Activated CD4-positive, alpha-beta T cell treated with anti-CD3 and anti-CD28 coated beads for 36 hours (primary cell): Measurements from ENCODE around the gene LMOD2. TPM values are rescaled to one million over a fixed set of nuclear protein-coding genes. Genes with fewer than 3 reads are reported as not detected.

Experiments
- ATAC-seq: fragments of 200-7000 bp; cut with Tn5 transposase; one replicate; pipeline ENCODE4 v1.10.0; 2021; ENCODE audit warnings: mild to moderate bottlenecking, moderate library complexity
- CTCF ChIA-PET: fragments of 350-600 bp; sonication (Branson Sonifier 250); formaldehyde crosslinking; loops from one replicate; lab custom pipeline; 2021; ENCODE audit warnings: antibody characterized with exemption; lab: Charles Lee
- POLR2A ChIA-PET: fragments of 350-600 bp; sonication (Branson Sonifier 250); formaldehyde crosslinking; loops from one replicate; lab custom pipeline; 2021; ENCODE audit warnings: antibody characterized with exemption, inconsistent platforms; lab: Charles Lee
- DNase-seq: peaks from one replicate; pipeline ENCODE4 v3.0.0-alpha.2; 2020
- H3K27ac Mint-ChIP-seq: one replicate; pipeline ENCODE4 v1.8.0; 2021; ENCODE audit warnings: mixed read lengths
- H3K27me3 Mint-ChIP-seq: one replicate; pipeline ENCODE4 v1.8.0; 2021; ENCODE audit warnings: mixed read lengths
- H3K36me3 Mint-ChIP-seq: one replicate; pipeline ENCODE4 v1.8.0; 2021; ENCODE audit warnings: low read depth, mixed read lengths
- H3K4me1 Mint-ChIP-seq: one replicate; pipeline ENCODE4 v1.8.0; 2021; ENCODE audit warnings: mixed read lengths
- H3K4me3 Mint-ChIP-seq: one replicate; pipeline ENCODE4 v1.8.0; 2021; ENCODE audit warnings: mild to moderate bottlenecking, moderate library complexity, mixed read lengths
- H3K9me3 Mint-ChIP-seq: one replicate; pipeline ENCODE4 v1.8.0; 2021; ENCODE audit warnings: low read depth, mixed read lengths
- intact Hi-C, 2 experiments: fragments of 100-400 bp; cut with DNase I in 1 of 2; cut with micrococcal nuclease in 1 of 2; formaldehyde crosslinking; loops; one replicate each; pipeline versions ENCODE4 v1.14.2 to v1.15.1; 2022 to 2024; cut with DNase I, micrococcal nuclease
- total RNA-seq, 2 experiments: library from RNA; stranded (reverse); gene quantifications; one replicate each; pipeline ENCODE4 v1.2.3, GENCODE V29; 2021

LMOD2 gene
- total RNA-seq, 2 experiments from 2014 or later: not detected

DNA sequence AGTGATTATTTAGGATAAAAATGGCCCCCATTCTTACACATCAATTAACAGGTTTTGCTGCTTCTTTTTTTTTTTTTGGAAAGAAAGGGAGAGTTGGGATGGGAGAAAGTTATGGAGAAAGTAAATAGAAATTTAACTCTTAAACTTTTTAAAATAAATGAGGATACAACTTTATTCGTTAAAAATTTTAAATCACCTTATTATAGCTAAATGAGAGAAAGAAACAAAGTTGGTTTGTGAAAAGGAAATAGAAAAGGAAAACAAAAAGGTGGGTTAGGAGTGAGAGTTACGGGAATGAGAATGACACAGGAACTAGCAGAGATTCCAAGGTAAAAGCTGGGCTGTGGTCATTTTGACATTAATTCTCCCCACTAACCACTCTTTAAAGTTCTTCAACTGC, 34.9 kb downstream of the LMOD2 start:
- intact Hi-C loops: no loop called here
- DNase-seq (no peak), ATAC-seq (no peak)
- Mint-ChIP-seq H3K4me1 (no peaks in the 10 kb centered on the region), H3K27me3 (no peaks in the 10 kb centered on the region), H3K4me3 (no peak overlapping the region), H3K27ac (no peak overlapping the region), H3K9me3 (no peaks in the 10 kb centered on the region), H3K36me3 (peaks cover 10% of the 10 kb centered on the region)
- POLR2A ChIA-PET: no interaction called here
- CTCF ChIA-PET: interaction anchor here (0.6 to 4.3 kb wide), 5 partner anchors 8 to 198 kb away, joined by 3 to 21 read pairs (median 5); no protein-coding TSS in a partner anchor

GRCh38 chr7:123692471-123692877, 36.8 kb downstream of the LMOD2 start:
- no peak overlapping the region for H3K4me3 Mint-ChIP-seq
- POLR2A ChIA-PET: no interaction called here
- no peak for ATAC-seq
- H3K36me3 Mint-ChIP-seq: peaks cover 10% of the 10 kb centered on the region
- no peaks in the 10 kb centered on the region for H3K9me3 Mint-ChIP-seq
- no peak overlapping the region for H3K27ac Mint-ChIP-seq
- CTCF ChIA-PET: interaction anchor here (0.6 to 4.3 kb wide), 5 partner anchors 9 to 208 kb away, joined by 3 to 21 read pairs (median 3); no protein-coding TSS in a partner anchor
- no peaks in the 10 kb centered on the region for H3K4me1 Mint-ChIP-seq
- no peak for DNase-seq
- intact Hi-C loops: loop anchor here in 1 of 2 experiments (2.0 kb wide), 1 partner anchor 28 kb away; no protein-coding TSS in a partner anchor
- no peaks in the 10 kb centered on the region for H3K27me3 Mint-ChIP-seq

DNA sequence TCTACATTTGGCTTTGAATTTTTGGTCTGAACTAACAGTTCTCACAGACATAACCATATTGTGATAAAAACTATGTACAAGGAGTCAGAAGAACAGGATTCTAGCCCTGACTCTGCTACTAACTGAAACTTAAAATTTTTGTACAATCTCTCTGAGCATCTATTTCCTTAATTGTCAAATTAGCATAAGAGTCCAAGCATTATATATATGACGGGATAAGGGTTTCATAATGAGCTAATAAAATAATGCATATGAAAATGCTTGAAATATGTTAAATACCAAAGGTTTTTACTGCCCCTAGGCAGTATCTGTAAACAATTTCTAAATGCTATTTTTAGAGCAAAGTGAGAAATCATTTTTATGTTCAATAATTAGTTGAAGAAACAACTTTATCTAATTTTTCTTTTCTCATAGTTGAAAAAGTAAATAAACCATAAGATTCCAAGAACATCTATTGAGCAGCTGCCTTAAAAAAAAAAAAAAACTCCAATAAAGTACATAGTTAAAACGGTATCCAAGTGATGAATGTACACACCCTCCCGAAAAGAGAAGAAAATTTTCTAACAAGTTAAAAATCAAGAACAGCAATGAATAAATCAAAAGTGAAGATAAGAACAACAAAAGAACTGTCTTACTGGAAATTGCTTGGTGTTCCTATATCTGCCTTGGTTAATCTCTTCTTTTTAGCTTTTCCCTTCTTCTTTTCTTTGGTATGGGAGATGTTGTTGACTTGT, 40.4 kb downstream of the LMOD2 start:
- H3K9me3 Mint-ChIP-seq: no peaks in the 10 kb centered on the region
- no peak overlapping the region for H3K27ac Mint-ChIP-seq
- DNase-seq (no peak), ATAC-seq (no peak)
- POLR2A ChIA-PET: no interaction called here
- CTCF ChIA-PET: interaction anchor here (0.6 kb wide), 1 partner anchor 53 kb away, joined by 3 read pairs; no protein-coding TSS in a partner anchor
- H3K36me3 Mint-ChIP-seq: peaks cover 20% of the 10 kb centered on the region
- intact Hi-C loops: no loop called here
- no peak overlapping the region for H3K4me3 Mint-ChIP-seq
- H3K4me1 Mint-ChIP-seq: no peaks in the 10 kb centered on the region
- H3K27me3 Mint-ChIP-seq: no peaks in the 10 kb centered on the region

GRCh38 chr7:123705211-123705901, 49.7 kb downstream of the LMOD2 start:
- ATAC-seq: no peak
- no peaks in the 10 kb centered on the region for H3K9me3 Mint-ChIP-seq
- H3K36me3 Mint-ChIP-seq: peaks cover 17% of the 10 kb centered on the region
- POLR2A ChIA-PET: no interaction called here
- intact Hi-C loops: no loop called here
- no peak overlapping the region for H3K4me3 Mint-ChIP-seq
- H3K27ac Mint-ChIP-seq: no peak overlapping the region
- CTCF ChIA-PET: interaction anchor here (1.0 kb wide), 1 partner anchor 93 kb away, joined by 3 read pairs; no protein-coding TSS in a partner anchor
- peaks cover 2% of the 10 kb centered on the region for H3K4me1 Mint-ChIP-seq
- no peak for DNase-seq
- no peaks in the 10 kb centered on the region for H3K27me3 Mint-ChIP-seq

- Mint-ChIP-seq H3K4me1 (peaks cover 37% of the 10 kb centered on the region), H3K27me3 (no peaks in the 10 kb centered on the region), H3K27ac (no peak overlapping the region), H3K9me3 (no peaks in the 10 kb centered on the region), H3K36me3 (peaks cover 15% of the 10 kb centered on the region), H3K4me3 (no peak overlapping the region)
- ChIA-PET POLR2A (no interaction called here), CTCF (no interaction called here)
- intact Hi-C loops: no loop called here
- ATAC-seq: no peak
- no peak for DNase-seq
These were observed 53.9 kb downstream of the LMOD2 start for GRCh38 chr7:123709525-123709924.

GRCh38 chr7:123710683-123711082, 55.0 kb downstream of the LMOD2 start:
- Mint-ChIP-seq H3K27ac (peak overlapping the region; percentile 55), H3K27me3 (no peaks in the 10 kb centered on the region), H3K4me1 (peaks cover 48% of the 10 kb centered on the region), H3K36me3 (peaks cover 12% of the 10 kb centered on the region), H3K4me3 (no peak overlapping the region), H3K9me3 (no peaks in the 10 kb centered on the region)
- no peak for ATAC-seq
- intact Hi-C loops: no loop called here
- CTCF ChIA-PET: no interaction called here
- POLR2A ChIA-PET: no interaction called here
- DNase-seq: no peak

GRCh38 chr7:123711832-123712293, 56.2 kb downstream of the LMOD2 start:
- Mint-ChIP-seq H3K4me3 (no peak overlapping the region), H3K27ac (peak overlapping the region; percentile 45), H3K4me1 (peaks cover 55% of the 10 kb centered on the region), H3K9me3 (no peaks in the 10 kb centered on the region), H3K27me3 (no peaks in the 10 kb centered on the region), H3K36me3 (peaks cover 9% of the 10 kb centered on the region)
- ATAC-seq (peak; percentile 83), DNase-seq (peak; percentile 15)
- ChIA-PET CTCF (no interaction called here), POLR2A (no interaction called here)
- intact Hi-C loops: loop anchor here (1.0 to 2.0 kb wide), 2 partner anchors 37 kb away; partner anchors contain the start of gene WASL (in 2 of the 2)

- CTCF ChIA-PET: no interaction called here
- peaks cover 55% of the 10 kb centered on the region for H3K4me1 Mint-ChIP-seq
- intact Hi-C loops: loop anchor here (1.0 to 2.0 kb wide), 2 partner anchors 36 to 37 kb away; partner anchors contain the start of gene WASL (in 2 of the 2)
- H3K4me3 Mint-ChIP-seq: no peak overlapping the region
- peaks cover 9% of the 10 kb centered on the region for H3K36me3 Mint-ChIP-seq
- DNase-seq (no peak), ATAC-seq (no peak)
- POLR2A ChIA-PET: no interaction called here
- no peaks in the 10 kb centered on the region for H3K27me3 Mint-ChIP-seq
- H3K9me3 Mint-ChIP-seq: no peaks in the 10 kb centered on the region
- H3K27ac Mint-ChIP-seq: peak overlapping the region; percentile 23
These were observed 57.0 kb downstream of the LMOD2 start for GRCh38 chr7:123712619-123713018.

Other genes starting within 250 kb of the LMOD2 start
- under 1 TPM in 1 of 2 experiments, not detected in 1; 0.05 TPM for gene IQUB, start 121.3 kb upstream of the LMOD2 start, total RNA-seq
- 10 to 100 TPM; 62.3 to 64.0 TPM for gene NDUFA5, start 98.0 kb upstream of the LMOD2 start, total RNA-seq
- gene ASB15, start 54.0 kb upstream of the LMOD2 start, total RNA-seq: not detected
- 1 to 10 TPM; 5.5 TPM for gene WASL, start 93.1 kb downstream of the LMOD2 start, total RNA-seq
- under 1 TPM in 1 of 2 experiments, not detected in 1; 0.25 TPM for gene HYAL4, start 189.3 kb downstream of the LMOD2 start, total RNA-seq